ENCODE data around the gene ARID4B.

- TF ChIP-seq POLR2A (IDR thresholded peaks at IDR 0.05; ENCODE audit: low read depth, low read length) = no peak
- no peak for TF ChIP-seq POLR2AphosphoS5 (IDR thresholded peaks at IDR 0.05; ENCODE audit: low read depth, low read length)
- TF ChIP-seq TAF1 (IDR thresholded peaks at IDR 0.05; ENCODE audit: borderline replicate concordance, low read depth, low read length) = no peak
These were observed 7.3 kb downstream of the ARID4B start for GRCh38 chr1:235320521-235321179.
